Raji (cell line): ENCODE data around the gene PLIN4.

ENCODE experiments used
- POLR2A ChIP-seq: IDR thresholded peaks from 2 replicates; pipeline ENCODE4 v1.6.1; 2011; ENCODE audit warnings: low read depth, low read length, control low read depth; ENCODE audit not compliant: insufficient read depth

The PLIN4 gene

GRCh38 chr19:4494691-4495064 lies 23.6 kb downstream of the PLIN4 start:
- TF ChIP-seq POLR2A: no peak

- no peak for TF ChIP-seq POLR2A
These were observed 24.2 kb downstream of the PLIN4 start for GRCh38 chr19:4493929-4494690.

GRCh38 chr19:4493104-4493928 lies 25.0 kb downstream of the PLIN4 start:
- no peak for TF ChIP-seq POLR2A

GRCh38 chr19:4492337-4493103 lies 25.8 kb downstream of the PLIN4 start:
- TF ChIP-seq POLR2A: no peak

- no peak for TF ChIP-seq POLR2A
These were observed 26.8 kb downstream of the PLIN4 start for GRCh38 chr19:4491446-4491845.

GRCh38 chr19:4488496-4488895 lies 29.8 kb downstream of the PLIN4 start:
- no peak for TF ChIP-seq POLR2A

GRCh38 chr19:4487572-4487971 lies 30.7 kb downstream of the PLIN4 start:
- TF ChIP-seq POLR2A: no peak

GRCh38 chr19:4483385-4483784 lies 34.9 kb downstream of the PLIN4 start:
- TF ChIP-seq POLR2A: no peak

GRCh38 chr19:4482721-4483364 lies 35.4 kb downstream of the PLIN4 start:
- TF ChIP-seq POLR2A: no peak

GRCh38 chr19:4477034-4477801 lies 41.1 kb downstream of the PLIN4 start:
- TF ChIP-seq POLR2A: no peak

GRCh38 chr19:4474514-4475022 lies 43.7 kb downstream of the PLIN4 start:
- peak; percentile 49 for TF ChIP-seq POLR2A

GRCh38 chr19:4473763-4474513 lies 44.3 kb downstream of the PLIN4 start:
- no peak for TF ChIP-seq POLR2A

- no peak for TF ChIP-seq POLR2A
These were observed 45.1 kb downstream of the PLIN4 start for GRCh38 chr19:4473011-4473762.
